Endothelial cell of umbilical vein (primary cell): ENCODE data around the gene NOD1. TPM values are rescaled to one million over a fixed set of nuclear protein-coding genes. Genes with fewer than 3 reads are reported as not detected.

Experiments used
- BruUV-seq: library from RNA; stranded (reverse); fragments of 400-500 nt; replicated peaks from 2 replicates; lab custom pipeline; 2021; lab: Mats Ljungman, UMichigan
- CTCF ChIA-PET: fragments of 300-600, 350-600 bp; sonication (Branson Sonifier 250); formaldehyde crosslinking; loops from one replicate; lab custom pipeline; 2021; ENCODE audit warnings: antibody characterized with exemption, inconsistent platforms; lab: Charles Lee
- POLR2A ChIA-PET: fragments of 300-600, 350-600 bp; sonication (Branson Sonifier 250); formaldehyde crosslinking; loops from one replicate; lab custom pipeline; 2021; ENCODE audit warnings: antibody characterized with exemption, inconsistent platforms; lab: Charles Lee
- DNase-seq: peaks from one replicate; pipeline ENCODE4 v3.0.0-alpha.2; 2011; ENCODE audit warnings: low read depth, low spot score
- FAIRE-seq: peaks from 2 replicates; lab custom pipeline; 2011; peaks lifted over from hg19 to GRCh38; lab: Jason Lieb, UNC
- H2AFZ ChIP-seq: 2 replicates; pipeline ENCODE4 v1.6.0; 2012; ENCODE audit warnings: low read depth, low read length, control low read depth, inconsistent platforms
- H3K27ac ChIP-seq: 2 replicates; pipeline ENCODE4 v1.5.1; 2011; ENCODE audit warnings: low read depth, mild to moderate bottlenecking, control low read depth, low read length, moderate library complexity; ENCODE audit not compliant: insufficient read depth
- H3K27me3 ChIP-seq, 2 experiments: 2 replicates each; pipeline versions ENCODE4 v1.6.0 to v1.6.1; 2011; ENCODE audit warnings: low read length in 2 of 2, mixed read lengths in 1 of 2; ENCODE audit not compliant: control insufficient read depth in 2 of 2, insufficient read depth in 2 of 2
- H3K36me3 ChIP-seq, 2 experiments: 2 replicates in 1 of 2; 3 replicates in 1 of 2; pipeline ENCODE4 v1.5.1; 2011; ENCODE audit warnings: low read length in 2 of 2, mild to moderate bottlenecking in 1 of 2, moderate library complexity in 1 of 2; ENCODE audit not compliant: control insufficient read depth in 2 of 2, insufficient read depth in 2 of 2; ENCODE audit errors: extremely low read depth in 1 of 2
- H3K4me1 ChIP-seq: 3 replicates; pipeline ENCODE4 v1.5.1; 2011; ENCODE audit warnings: mild to moderate bottlenecking, low read length; ENCODE audit not compliant: control insufficient read depth, insufficient read depth; ENCODE audit errors: extremely low read depth
- H3K4me2 ChIP-seq: 2 replicates; pipeline ENCODE4 v1.6.1; 2011; ENCODE audit warnings: low read length, control low read depth, mixed read lengths; ENCODE audit not compliant: insufficient read depth
- H3K4me3 ChIP-seq, 3 experiments: fragments of 200-600 bp in 1 of 3; sonication (generic), shearing (Covaris generic) in 1 of 3; replicated peaks in 1 of 3; 2 replicates each; pipeline ENCODE4 v1.5.1; 2011 to 2016; ENCODE audit warnings: control low read depth in 3 of 3, low read length in 3 of 3, mild to moderate bottlenecking in 2 of 3, inconsistent platforms in 1 of 3, low read depth in 1 of 3, moderate library complexity in 1 of 3; ENCODE audit not compliant: insufficient read depth in 1 of 3
- H3K79me2 ChIP-seq: 2 replicates; pipeline ENCODE4 v1.6.0; 2012; ENCODE audit warnings: low read length, inconsistent platforms; ENCODE audit not compliant: control insufficient read depth, insufficient read depth
- H3K9ac ChIP-seq: replicated peaks from 2 replicates; pipeline ENCODE3; 2011; ENCODE audit warnings: low read length, control low read depth; ENCODE audit not compliant: insufficient read depth; ENCODE audit errors: extremely low read depth
- H3K9me1 ChIP-seq: replicated peaks from 3 replicates; pipeline ENCODE4 v1.6.0; 2011; ENCODE audit warnings: mild to moderate bottlenecking, low read length; ENCODE audit not compliant: control insufficient read depth, insufficient read depth; ENCODE audit errors: extremely low read depth
- H3K9me3 ChIP-seq: replicated peaks from 2 replicates; pipeline ENCODE4 v1.5.1; 2012; ENCODE audit warnings: low read length, inconsistent platforms; ENCODE audit not compliant: control insufficient read depth, insufficient read depth
- H4K20me1 ChIP-seq: replicated peaks from 2 replicates; pipeline ENCODE3; 2011; ENCODE audit warnings: mild to moderate bottlenecking, low read length; ENCODE audit not compliant: control insufficient read depth, insufficient read depth; ENCODE audit errors: extremely low read depth
- CTCF ChIP-seq, 2 donors: IDR thresholded peaks; 1 replicate in 1 of 2; 2 replicates in 1 of 2; pipeline ENCODE4 v1.5.1; 2011; ENCODE audit warnings: low read length in 2 of 2, mild to moderate bottlenecking in 2 of 2, moderate library complexity in 2 of 2, control low read depth in 1 of 2, inconsistent platforms in 1 of 2, low read depth in 1 of 2; ENCODE audit not compliant: insufficient read depth in 1 of 2; ENCODE audit errors: extremely low read depth in 1 of 2
- EZH2 ChIP-seq: IDR thresholded peaks from 2 replicates; pipeline ENCODE4 v1.6.1; 2012; ENCODE audit warnings: borderline replicate concordance, low read depth, mild to moderate bottlenecking, moderate library complexity, low read length, inconsistent platforms; ENCODE audit not compliant: severe bottlenecking
- FOS ChIP-seq: IDR thresholded peaks from 2 replicates; pipeline ENCODE4 v1.6.1; 2011; ENCODE audit warnings: mild to moderate bottlenecking, low read length, moderate library complexity, borderline replicate concordance; ENCODE audit not compliant: insufficient read depth
- GATA2 ChIP-seq: IDR thresholded peaks from 2 replicates; pipeline ENCODE4 v1.7.0; 2011; ENCODE audit warnings: low read depth, mild to moderate bottlenecking, moderate library complexity, mixed read lengths, low read length; ENCODE audit not compliant: insufficient read length, insufficient read depth
- JUN ChIP-seq: IDR thresholded peaks from 2 replicates; pipeline ENCODE4 v1.6.1; 2011; ENCODE audit warnings: borderline replicate concordance, low read depth; ENCODE audit not compliant: insufficient read length, insufficient read depth
- MAX ChIP-seq: IDR thresholded peaks from 2 replicates; pipeline ENCODE4 v1.6.1; 2011; ENCODE audit not compliant: insufficient read depth, insufficient read length
- POLR2A ChIP-seq: IDR thresholded peaks from 2 replicates; pipeline ENCODE4 v1.6.1; 2012; ENCODE audit warnings: low read depth, mild to moderate bottlenecking, control low read depth, low read length
- POLR2AphosphoS5 ChIP-seq: IDR thresholded peaks from 2 replicates; pipeline ENCODE4 v1.6.1; 2012; ENCODE audit warnings: low read depth, mild to moderate bottlenecking, control low read depth, low read length, moderate library complexity; ENCODE audit not compliant: insufficient read depth
- dilution Hi-C: fragments of 300-500 bp; cut with MboI; formaldehyde crosslinking; loops from one replicate; pipeline ENCODE4 v1.15.0; 2019; ENCODE audit warnings: low sequenced_read_pairs; ENCODE audit not compliant: extremely low pct_ligation_motif_present
- intact Hi-C: fragments of 100-400 bp; cut with micrococcal nuclease; formaldehyde crosslinking; loops from one replicate; pipeline ENCODE4 v1.10.0; 2022
- polyA plus RNA-seq, 4 experiments: library from polyadenylated mRNA; depleted of rRNA in 3 of 4; stranded (reverse) in 3 of 4; unstranded in 1 of 4; fragments of >200 nt; gene quantifications; 2 replicates each; pipeline versions ENCODE4 v1.2.1 to v1.2.3, GENCODE V29; 2011 to 2012; ENCODE audit warnings: missing spikeins in 1 of 4
- total RNA-seq: library from RNA; stranded (reverse); gene quantifications from 2 replicates; pipeline ENCODE4 v1.2.3, GENCODE V29; 2021

NOD1 gene
- total and polyA plus RNA-seq, 2 donors (not counting 3 experiments of a cell fraction or from before 2014, with no cell fraction given) = 22.1 to 39.2 TPM

DNA sequence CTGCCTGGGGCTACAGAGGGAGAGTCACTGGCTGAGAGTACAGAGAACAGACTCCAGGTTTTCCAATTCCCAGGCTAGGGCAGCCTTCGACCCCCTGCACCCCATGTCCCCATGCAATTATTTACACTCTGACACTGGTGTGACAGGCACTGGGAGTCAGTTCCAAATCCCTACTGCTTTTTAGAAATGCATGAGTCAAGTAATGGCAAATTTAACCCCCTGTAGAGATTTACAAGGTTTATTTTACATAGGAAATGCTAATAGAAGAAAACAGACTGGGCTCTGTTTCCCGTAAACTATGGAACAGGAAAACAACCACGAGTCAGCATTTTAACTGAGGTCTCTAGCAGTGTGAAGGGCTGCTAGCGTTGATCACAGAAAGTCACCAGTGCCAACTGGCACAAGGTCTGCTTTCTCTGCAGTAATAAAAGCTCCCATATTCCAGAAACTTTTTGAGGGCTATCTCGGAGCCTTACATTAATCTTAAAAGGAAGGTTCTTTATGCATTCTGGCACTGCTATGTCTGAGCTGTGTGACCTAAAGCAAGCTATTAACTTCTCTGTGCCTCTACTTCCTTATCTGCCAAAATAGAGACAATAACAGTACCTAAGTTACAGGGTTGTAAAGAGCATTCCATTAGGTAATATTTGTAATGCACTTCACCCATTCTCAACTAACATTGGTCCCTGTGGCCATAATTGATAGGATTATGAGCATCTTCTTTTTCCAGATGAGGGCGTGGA lies 28.2 kb downstream of the NOD1 start:
- DNase-seq = no peak
- no peak for FAIRE-seq
- no peak for TF ChIP-seq MAX
- TF ChIP-seq POLR2AphosphoS5 = no peak
- TF ChIP-seq JUN = no peak
- no peak for TF ChIP-seq POLR2A
- TF ChIP-seq CTCF (IDR thresholded peaks at IDR 0.05; ENCODE audit: extremely low read depth in 1 of 2, insufficient read depth in 1 of 2, low read depth in 1 of 2, low read length in 2 of 2) = no peak
- TF ChIP-seq EZH2 = no peak
- no peak for TF ChIP-seq FOS
- no peak for TF ChIP-seq GATA2
- H3K4me3 ChIP-seq = no peak overlapping the region
- BruUV-seq = no TSS peak
- H3K79me2 ChIP-seq = no peaks in the 10 kb centered on the region
- POLR2A ChIA-PET = no interaction called here
- H3K9me3 ChIP-seq = no peaks in the 10 kb centered on the region
- CTCF ChIA-PET = interaction anchor here (1.0 to 1.5 kb wide), 2 partner anchors 9 to 175 kb away, joined by 3 to 9 read pairs; no protein-coding TSS in a partner anchor
- no peak overlapping the region for H3K9ac ChIP-seq
- H3K4me2 ChIP-seq = no peak overlapping the region
- dilution Hi-C loops (no loop called here), intact Hi-C loops (no loop called here)
- H3K36me3 ChIP-seq = peaks cover 10 to 77% of the 10 kb centered on the region in 2 experiments
- no peaks in the 10 kb centered on the region for H3K4me1 ChIP-seq
- H3K27me3 ChIP-seq = no peaks in the 10 kb centered on the region
- no peak overlapping the region for H2AFZ ChIP-seq
- H4K20me1 ChIP-seq = no peaks in the 10 kb centered on the region
- H3K27ac ChIP-seq = no peak overlapping the region
- H3K9me1 ChIP-seq = no peaks in the 10 kb centered on the region
